Measurements from ENCODE around the gene AIFM3. TPM values are rescaled to one million over a fixed set of nuclear protein-coding genes. Genes with fewer than 3 reads are reported as not detected.
A peak's percentile ranks its signal among the peaks of the same experiment; 100 is the strongest.

Gene AIFM3
- total RNA-seq, 1 experiment from 2014 or later = 7.4 TPM

- TF ChIP-seq CTCF (conservative IDR thresholded peaks at IDR 0.05) = no peak
- no peak for TF ChIP-seq EZH2 (IDR thresholded peaks at IDR 0.05; ENCODE audit: low read depth)
- Histone ChIP-seq H3K27me3 (ENCODE audit: insufficient read depth, low read depth) (no peaks in the 10 kb centered on the region), H3K79me2 (ENCODE audit: low read depth) (peaks cover 21% of the 10 kb centered on the region), H2AFZ (peak overlapping the region; percentile 83), H3K9me2 (ENCODE audit: insufficient read depth) (no peaks in the 10 kb centered on the region), H3K9me3 (ENCODE audit: insufficient read depth, low read depth) (no peaks in the 10 kb centered on the region), H3K36me3 (ENCODE audit: low read depth) (no peaks in the 10 kb centered on the region), H3K4me1 (replicated peaks; ENCODE audit: insufficient read depth) (peaks cover 9% of the 10 kb centered on the region; the same call in 1 of the 2 replicates), H3K4me3 (peak overlapping the region; percentile 84), H3K4me2 (peak overlapping the region; percentile 71), H4K20me1 (ENCODE audit: insufficient read depth) (no peaks in the 10 kb centered on the region; the same call in 1 of the 2 replicates), H3K27ac (peak overlapping the region; percentile 57; the same call in 1 of the 2 replicates), H3F3A (ENCODE audit: insufficient read depth, low read depth) (peaks cover 25% of the 10 kb centered on the region)
- ChIA-PET CTCF (interaction anchor here (0.6 to 1.9 kb wide), 3 partner anchors 65 to 684 kb away, joined by 3 to 5 read pairs (median 4); no protein-coding TSS in a partner anchor), POLR2A (ENCODE audit: unreplicated experiment) (interaction anchor here (0.6 kb wide), 2 partner anchors 9 to 150 kb away, joined by 6 to 7 read pairs; no protein-coding TSS in a partner anchor)
- peak in 1 of 2 experiments; percentile 25 for DNase-seq
- intact Hi-C loops (cut with micrococcal nuclease; ENCODE audit: unreplicated experiment) = loop anchor here (2.0 to 5.0 kb wide), 2 partner anchors 40 to 72 kb away; partner anchors contain the start of gene CRKL
- BruUV-seq (replicated peaks) = TSS peak; percentile 34
Observed at GRCh38 chr22:20957102-20957682, 9.9 kb upstream of the AIFM3 start.

GRCh38 chr22:20957683-20958431 lies 9.2 kb upstream of the AIFM3 start:
- Histone ChIP-seq H3F3A (ENCODE audit: insufficient read depth, low read depth) (peaks cover 21% of the 10 kb centered on the region), H3K4me2 (peak overlapping the region; percentile 71), H2AFZ (peak overlapping the region; percentile 83), H3K4me3 (peak overlapping the region; percentile 84), H3K27ac (0 out of 2 replicates have a peak overlapping the region, but pooled peaks have one; percentile 57), H3K36me3 (ENCODE audit: low read depth) (no peaks in the 10 kb centered on the region), H4K20me1 (ENCODE audit: insufficient read depth) (no peaks in the 10 kb centered on the region; the same call in 1 of the 2 replicates), H3K79me2 (ENCODE audit: low read depth) (peaks cover 15% of the 10 kb centered on the region), H3K4me1 (replicated peaks; ENCODE audit: insufficient read depth) (peaks cover 9% of the 10 kb centered on the region; the same call in 1 of the 2 replicates), H3K9me3 (ENCODE audit: insufficient read depth, low read depth) (no peaks in the 10 kb centered on the region), H3K27me3 (ENCODE audit: insufficient read depth, low read depth) (no peaks in the 10 kb centered on the region), H3K9me2 (ENCODE audit: insufficient read depth) (no peaks in the 10 kb centered on the region)
- BruUV-seq (replicated peaks) = TSS peak; percentile 15
- ChIA-PET CTCF (interaction anchor here (0.6 to 1.9 kb wide), 5 partner anchors 15 to 683 kb away, joined by 3 to 7 read pairs (median 4); partner anchors contain the start of gene LZTR1), POLR2A (ENCODE audit: unreplicated experiment) (interaction anchor here (0.6 kb wide), 2 partner anchors 10 to 53 kb away, joined by 4 to 7 read pairs; no protein-coding TSS in a partner anchor)
- DNase-seq = peak; percentile 49 to 57
- TF ChIP-seq CTCF (conservative IDR thresholded peaks at IDR 0.05) (no peak), EZH2 (IDR thresholded peaks at IDR 0.05; ENCODE audit: low read depth) (no peak)
- intact Hi-C loops (cut with micrococcal nuclease; ENCODE audit: unreplicated experiment) = loop anchor here (2.0 to 5.0 kb wide), 2 partner anchors 41 to 73 kb away; partner anchors contain the start of gene CRKL

All from PC-9 (cell line).